GM21526 (cell line): Measurements from ENCODE around the gene MUS81.

ENCODE experiments used
- ATAC-seq: cut with Tn5 transposase; IDR thresholded peaks from one replicate; pipeline ENCODE4 v1.9.1; 2021; ENCODE audit warnings: moderate library complexity; ENCODE audit not compliant: unreplicated experiment, low FRiP score

The MUS81 gene

GRCh38 chr11:65870706-65871681, 10.8 kb downstream of the MUS81 start:
- ATAC-seq, result no peak

GRCh38 chr11:65871811-65872548, 11.7 kb downstream of the MUS81 start:
- ATAC-seq, result no peak

GRCh38 chr11:65872586-65873317, 12.5 kb downstream of the MUS81 start, which contains the start of gene EFEMP2:
Gene EFEMP2, minus strand, starts transcription at chr11:65872800. Its CDS starts 446 bp downstream, at chr11:65872354.
- no peak for ATAC-seq

GRCh38 chr11:65873318-65874156, 13.3 kb downstream of the MUS81 start:
- ATAC-seq, result peak; percentile 43

GRCh38 chr11:65879617-65880016, 19.4 kb downstream of the MUS81 start, which contains the start of gene CTSW:
Gene CTSW, plus strand, starts transcription at chr11:65879837. Its CDS starts 18 bp downstream, at chr11:65879855.
- no peak for ATAC-seq

- no peak for ATAC-seq
Measured at GRCh38 chr11:65880027-65880426, 19.8 kb downstream of the MUS81 start.

- no peak for ATAC-seq
Measured at GRCh38 chr11:65880844-65881421, 20.7 kb downstream of the MUS81 start.

- ATAC-seq, result no peak
Measured at GRCh38 chr11:65882120-65883057, 22.2 kb downstream of the MUS81 start.

- ATAC-seq, result no peak
Measured at GRCh38 chr11:65883058-65883761, 23.0 kb downstream of the MUS81 start.

- ATAC-seq, result no peak
Measured at GRCh38 chr11:65883786-65884715, 23.8 kb downstream of the MUS81 start.

GRCh38 chr11:65884716-65885092, 24.5 kb downstream of the MUS81 start:
- no peak for ATAC-seq

GRCh38 chr11:65885231-65885630, 25.0 kb downstream of the MUS81 start:
- no peak for ATAC-seq

- ATAC-seq, result no peak
Measured at GRCh38 chr11:65885808-65886536, 25.7 kb downstream of the MUS81 start.

GRCh38 chr11:65886826-65887722, 26.8 kb downstream of the MUS81 start:
- ATAC-seq, result no peak

GRCh38 chr11:65887723-65888162, 27.5 kb downstream of the MUS81 start:
- ATAC-seq, result peak; percentile 2
